H1 (cell line): Measurements from ENCODE around the gene SLC25A26. TPM values are rescaled to one million over a fixed set of nuclear protein-coding genes. Genes with fewer than 3 reads are reported as not detected.

ENCODE experiments used
- ATF3 ChIP-seq: IDR thresholded peaks from 2 replicates; pipeline ENCODE4 v1.6.1; 2011; ENCODE audit warnings: low read depth, mild to moderate bottlenecking, low read length; ENCODE audit not compliant: insufficient read depth
- E2F6 ChIP-seq: IDR thresholded peaks from 2 replicates; pipeline ENCODE4 v1.6.1; 2012; ENCODE audit warnings: inconsistent platforms
- KDM5A ChIP-seq: fragments of 200-600 bp; IDR thresholded peaks from 2 replicates; pipeline ENCODE4 v1.7.1; 2012; ENCODE audit warnings: mild to moderate bottlenecking, low read length, inconsistent platforms, mixed read lengths
- RBBP5 ChIP-seq: IDR thresholded peaks from 2 replicates; pipeline ENCODE4 v1.7.1; 2012; ENCODE audit warnings: low read depth, mild to moderate bottlenecking, inconsistent platforms, low read length, moderate library complexity, borderline replicate concordance
- ZNF274 ChIP-seq: IDR thresholded peaks from 2 replicates; pipeline ENCODE4 v1.7.0; 2012; ENCODE audit warnings: low read length, borderline replicate concordance; ENCODE audit errors: extremely low read depth
- polyA plus RNA-seq, 7 experiments: library from polyadenylated mRNA; depleted of rRNA in 3 of 7; stranded (reverse) in 5 of 7; unstranded in 2 of 7; fragments of >200 nt in 5 of 7; fragments of 200-250 nt in 2 of 7; gene quantifications; 1 replicate in 5 of 7; 2 replicates in 1 of 7; 4 replicates in 1 of 7; pipeline versions ENCODE4 v1.2.1 to v1.2.3, GENCODE V29; 2011 to 2013; ENCODE audit warnings: missing spikeins in 2 of 7, mixed read lengths in 2 of 7
- total RNA-seq: library from RNA; stranded (reverse); fragmentation: NEBNext Ultra II Directional; extraction: Animal tissue kit (Norgen Biotek cat#: 25700); gene quantifications from 2 replicates; pipeline ENCODE4 v1.2.1, GENCODE V29; 2021

The SLC25A26 gene
- total and polyA plus RNA-seq, 2 of the 8 experiments (the other 6 are each of a cell fraction or from before 2014, with no cell fraction given): 30.0 to 37.0 TPM

GRCh38 chr3:66182246-66182645, 38.6 kb upstream of the SLC25A26 start (continued):
- TF ChIP-seq E2F6 (no peak), ZNF274 (no peak), ATF3 (no peak), RBBP5 (no peak), KDM5A (no peak)
- TF ChIP-seq, all 59 proteins: peak for 0
